ENCODE data around the gene PWP2.
"Not testable (repeated sequence)": the region's sequence is repeated elsewhere in the genome, so short reads cannot be mapped to it uniquely, and the experiment has no call there.

DNA sequence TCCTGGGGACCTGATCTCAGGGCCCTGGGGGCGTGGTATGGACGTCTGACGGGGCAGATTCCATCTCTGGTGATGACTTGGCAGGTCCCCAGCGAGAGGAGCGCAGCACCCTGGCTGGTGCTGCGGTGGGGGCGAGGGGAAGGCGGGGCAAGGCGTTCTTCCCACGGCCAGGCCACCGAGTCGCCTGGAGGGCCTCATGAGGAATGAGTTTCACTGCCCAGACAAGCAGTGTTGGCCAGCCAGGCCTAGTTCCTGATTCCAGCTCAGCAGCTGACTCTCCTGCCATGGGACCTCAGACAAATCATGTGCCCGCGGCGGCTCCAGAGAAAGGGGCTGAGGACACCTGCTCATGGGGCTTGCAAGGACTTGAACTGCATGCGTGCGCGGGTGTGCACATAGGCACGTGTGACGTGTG lies 47.6 kb downstream of the PWP2 start:
- not testable (repeated sequence) for TF ChIP-seq CTCF (IDR thresholded peaks at IDR 0.05; ENCODE audit: low read depth, low read length); EZH2phosphoT487 (IDR thresholded peaks at IDR 0.05; ENCODE audit: low read depth)
